HG03196 (cell line): Measurements from ENCODE around the gene EML4.

ENCODE experiments used
- ATAC-seq: cut with Tn5 transposase; IDR thresholded peaks from one replicate; pipeline ENCODE4 v1.9.1; 2021; ENCODE audit not compliant: unreplicated experiment

EML4 gene

DNA sequence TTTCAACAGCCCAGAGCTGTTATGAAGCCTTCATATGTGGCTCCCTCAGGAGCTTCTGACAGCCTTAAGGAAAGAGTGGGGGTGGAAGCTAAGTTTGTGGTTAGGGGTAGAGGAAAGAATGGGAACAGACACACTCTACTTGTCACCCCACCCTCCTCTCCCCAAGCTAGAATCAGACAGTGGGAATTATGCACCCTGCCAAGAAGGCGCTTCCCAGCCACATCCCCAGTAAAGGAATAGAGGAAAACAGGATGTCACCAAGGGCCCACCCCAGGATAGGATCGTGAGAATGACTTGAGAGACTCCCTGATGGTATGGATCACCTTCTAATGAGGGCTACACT, 32.4 kb upstream of the EML4 start:
- ATAC-seq = no peak

DNA sequence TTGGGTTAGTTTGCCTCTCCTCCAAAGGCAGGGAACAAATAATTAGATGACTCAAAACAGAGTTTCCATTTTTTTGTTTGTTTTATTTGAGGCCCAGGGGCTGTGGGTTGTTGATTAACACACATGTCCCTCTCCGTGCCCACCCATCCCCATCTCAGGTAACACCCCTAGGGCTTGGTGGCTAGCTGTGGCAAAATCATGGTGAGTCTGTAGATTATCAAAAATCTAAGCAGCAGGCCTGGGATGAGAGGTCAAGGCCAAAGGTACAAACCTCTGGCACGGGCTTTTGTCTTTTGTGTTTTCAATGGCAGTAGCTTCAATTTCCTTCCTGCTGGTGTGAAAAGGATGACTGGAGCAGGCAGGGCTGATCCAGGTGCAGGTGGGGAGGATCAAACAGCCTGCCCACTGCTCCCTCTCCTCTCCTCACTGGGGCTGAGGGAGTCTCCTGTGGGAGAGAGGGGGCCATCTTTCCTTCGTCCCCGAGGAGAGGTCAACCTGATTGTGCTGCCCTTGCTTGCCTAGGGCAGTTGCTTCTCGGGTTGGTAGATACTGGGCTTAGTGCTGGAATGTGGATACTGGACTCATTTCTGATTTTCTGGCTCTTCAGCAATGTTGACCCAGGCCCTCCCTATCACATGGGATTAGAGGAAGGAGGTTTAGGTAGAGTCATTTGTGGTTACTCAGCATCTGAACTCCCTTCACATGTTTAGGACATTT, 31.9 kb upstream of the EML4 start:
- ATAC-seq = no peak

DNA sequence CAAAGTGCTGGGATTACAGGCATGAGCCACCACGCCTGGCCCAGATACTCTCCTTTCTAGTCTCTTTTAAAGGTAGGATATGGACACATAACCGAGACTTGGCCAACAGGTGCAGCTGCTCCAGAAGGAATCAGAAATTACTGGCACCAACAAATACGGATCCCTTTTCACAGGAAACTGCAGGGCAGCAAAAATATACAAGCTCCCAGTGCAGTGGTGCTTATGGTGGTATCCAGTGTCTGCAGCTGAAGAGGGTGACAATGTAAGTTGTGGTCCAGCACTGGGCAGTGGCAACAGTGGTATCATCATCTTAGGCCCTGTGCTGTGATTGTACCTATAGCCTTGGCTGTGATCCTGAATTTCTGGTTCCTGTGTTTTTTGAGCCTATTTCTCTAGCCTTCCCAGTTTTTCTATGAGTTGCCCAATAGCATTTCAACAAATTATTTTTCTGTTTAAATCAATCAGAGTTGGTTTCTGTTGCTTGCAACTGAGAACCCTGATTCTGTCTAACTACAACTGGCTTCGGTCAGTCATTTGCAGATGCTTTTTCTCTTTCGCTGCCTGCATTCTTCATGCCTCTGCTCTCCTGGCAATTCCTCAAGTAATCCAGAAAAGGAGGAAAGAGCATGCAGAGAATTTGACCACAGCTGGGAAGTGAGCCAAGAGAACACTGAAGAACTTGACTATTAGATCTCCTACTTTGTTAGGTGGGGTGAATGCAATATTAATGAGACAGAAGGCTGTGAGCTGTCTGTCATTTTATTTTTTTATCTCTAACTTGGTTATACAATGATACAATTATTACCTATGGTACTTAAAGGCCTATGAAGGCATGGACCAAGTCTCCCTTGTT, 30.8 kb upstream of the EML4 start:
- no peak for ATAC-seq

DNA sequence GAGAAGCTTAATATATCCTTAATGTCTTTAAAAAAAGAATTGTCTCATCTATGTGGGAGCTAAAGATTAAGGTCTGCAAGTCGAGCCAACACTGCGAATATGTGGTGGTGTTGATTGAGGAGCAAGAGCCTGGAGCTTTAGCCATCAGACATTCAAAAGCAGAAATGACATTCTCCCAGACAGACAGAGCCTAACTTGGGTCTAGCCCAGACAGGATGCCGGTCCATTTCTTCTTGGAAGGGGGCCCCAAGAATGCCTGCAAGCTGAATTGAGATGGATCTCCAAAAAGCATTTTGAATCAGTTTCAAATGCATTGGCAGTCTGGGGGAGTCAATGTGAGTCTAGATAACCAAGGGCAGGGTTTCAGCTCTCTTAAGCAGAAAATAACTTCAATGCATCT, 30.1 kb upstream of the EML4 start:
- ATAC-seq = no peak

DNA sequence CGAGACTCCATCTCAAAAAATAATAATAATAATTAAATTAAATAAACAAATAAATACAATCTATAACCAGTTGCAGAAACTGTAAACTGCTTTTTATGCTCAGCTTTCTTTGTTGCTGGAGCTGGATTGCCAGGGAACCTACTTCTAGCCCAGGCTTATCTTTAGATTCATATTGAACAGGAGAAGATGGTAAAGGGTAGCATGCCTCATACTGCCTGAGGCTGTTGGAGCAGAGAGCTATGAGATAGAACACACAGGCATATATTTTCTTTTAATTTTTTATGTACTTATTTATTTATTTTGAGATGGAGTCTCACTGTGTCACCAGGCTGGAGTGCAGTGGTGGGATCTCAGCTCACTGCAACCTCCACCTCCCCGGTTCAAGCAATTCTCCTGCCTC, 28.7 kb upstream of the EML4 start:
- ATAC-seq = no peak

DNA sequence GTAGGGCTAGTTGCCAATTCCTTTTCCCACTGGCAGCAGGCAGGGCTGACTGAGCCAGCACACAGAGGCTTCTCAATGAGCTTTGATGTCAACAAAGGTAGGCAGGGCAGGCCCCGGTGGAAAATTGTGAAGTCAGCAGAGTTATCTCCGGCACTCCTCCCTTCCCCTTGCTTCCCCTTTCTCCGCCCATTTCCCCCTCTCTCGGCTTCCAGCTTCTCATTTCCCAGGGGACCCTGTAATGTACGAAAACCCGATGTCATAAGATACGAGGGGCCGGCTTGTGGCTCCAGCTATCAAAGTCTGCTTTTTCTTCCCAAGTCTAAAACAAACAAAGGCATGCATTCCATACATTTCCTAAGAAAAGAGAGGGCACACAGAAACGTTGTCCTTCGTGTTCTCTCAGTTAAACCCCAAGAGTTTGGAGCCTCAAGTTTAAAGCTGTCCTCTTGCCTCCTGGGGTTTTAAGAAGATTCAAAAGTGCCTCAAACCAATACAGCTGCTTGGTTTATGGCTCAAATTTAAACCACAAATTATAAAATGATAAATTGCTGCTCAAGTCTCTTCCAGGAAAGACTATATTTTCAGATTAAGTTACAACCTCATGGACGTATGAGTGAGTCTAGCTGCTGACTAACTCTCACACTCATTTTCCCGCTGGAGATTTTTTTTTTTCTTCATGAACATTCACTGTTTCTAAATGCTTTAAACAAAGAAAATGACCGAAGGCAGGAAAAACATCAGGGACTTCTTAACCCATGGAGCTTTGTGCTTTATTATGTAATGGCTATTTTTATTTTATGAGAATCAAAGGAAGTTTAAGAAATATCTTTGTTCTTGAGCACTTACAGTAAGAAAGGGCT, 27.2 kb upstream of the EML4 start:
- ATAC-seq = no peak

DNA sequence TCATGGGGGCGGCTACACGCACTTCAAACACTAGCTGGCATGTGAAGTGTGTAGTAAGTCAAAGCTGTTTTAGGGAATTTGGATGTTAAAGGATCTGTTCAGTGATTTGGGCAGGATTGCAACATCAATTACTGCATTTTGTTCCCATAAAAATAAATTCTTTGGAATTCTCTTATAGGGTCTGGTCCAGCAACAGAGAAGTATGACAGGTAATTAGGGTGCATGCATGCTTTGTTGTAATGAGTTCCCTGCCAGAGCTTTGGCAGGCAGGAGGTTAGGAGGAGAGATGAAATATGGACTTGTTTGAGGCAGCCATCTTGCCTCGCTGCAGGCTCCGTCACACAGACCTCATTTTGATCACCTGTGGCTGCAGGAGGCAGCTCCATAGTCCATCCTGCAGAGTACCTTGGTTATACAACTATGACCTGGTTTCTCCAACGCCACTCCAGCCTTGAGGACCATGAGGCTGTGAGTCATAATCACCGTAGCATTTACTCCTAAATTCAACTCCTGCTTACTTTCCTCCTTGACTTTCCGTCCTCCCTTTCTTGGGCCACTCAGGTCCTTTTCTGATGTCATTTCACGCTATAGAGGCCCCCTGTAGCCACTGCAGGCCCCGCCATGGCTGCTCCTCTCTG, 26.5 kb upstream of the EML4 start:
- ATAC-seq = no peak

DNA sequence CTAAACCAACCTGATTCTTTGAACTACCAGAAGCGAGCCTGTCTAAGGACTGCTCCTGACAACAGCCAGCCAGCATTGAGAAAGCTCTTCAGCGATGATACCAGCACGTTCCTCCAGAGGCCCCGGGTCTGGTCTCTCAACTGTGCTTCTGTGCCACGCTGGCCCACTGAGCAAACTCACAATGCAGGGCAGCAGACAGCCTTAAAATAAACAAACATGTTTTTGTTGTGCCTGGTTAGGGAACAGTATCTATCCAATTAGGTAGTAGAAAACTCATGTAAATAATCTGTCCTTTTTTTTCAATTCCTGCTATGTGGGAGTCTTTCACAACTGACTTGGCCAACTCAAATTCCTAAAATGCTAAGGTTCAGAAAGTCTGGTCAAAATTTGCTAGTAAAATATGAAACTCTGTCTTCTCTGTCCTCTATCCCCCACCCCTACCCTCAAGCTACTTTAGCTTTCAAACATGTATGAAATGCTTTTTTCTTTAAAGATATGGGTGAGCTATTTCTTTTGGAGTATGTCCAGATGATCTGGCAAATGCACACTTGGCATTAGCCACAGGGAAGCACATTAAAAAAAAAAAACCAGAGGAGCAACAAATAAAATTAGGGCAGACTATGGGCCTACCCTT, 21.4 kb upstream of the EML4 start:
- no peak for ATAC-seq

DNA sequence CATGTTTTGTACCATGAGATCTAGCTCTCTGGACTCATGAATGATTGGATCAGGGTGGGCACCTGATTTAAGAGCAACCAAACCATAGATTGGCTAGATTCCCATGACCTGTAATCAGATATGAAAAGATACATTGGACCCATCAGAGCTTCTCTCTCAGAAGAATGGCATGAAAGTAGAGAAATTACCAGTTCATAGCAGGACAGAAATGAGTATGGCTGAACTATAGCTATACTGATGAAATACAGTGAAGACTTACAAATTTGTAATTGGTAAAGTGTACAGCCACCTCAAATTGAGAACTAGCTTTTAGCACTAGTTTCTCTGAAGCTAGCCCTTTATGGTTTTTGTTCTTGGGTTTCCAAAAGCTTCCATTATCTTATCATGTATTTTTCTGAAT, 19.0 kb upstream of the EML4 start:
- no peak for ATAC-seq

DNA sequence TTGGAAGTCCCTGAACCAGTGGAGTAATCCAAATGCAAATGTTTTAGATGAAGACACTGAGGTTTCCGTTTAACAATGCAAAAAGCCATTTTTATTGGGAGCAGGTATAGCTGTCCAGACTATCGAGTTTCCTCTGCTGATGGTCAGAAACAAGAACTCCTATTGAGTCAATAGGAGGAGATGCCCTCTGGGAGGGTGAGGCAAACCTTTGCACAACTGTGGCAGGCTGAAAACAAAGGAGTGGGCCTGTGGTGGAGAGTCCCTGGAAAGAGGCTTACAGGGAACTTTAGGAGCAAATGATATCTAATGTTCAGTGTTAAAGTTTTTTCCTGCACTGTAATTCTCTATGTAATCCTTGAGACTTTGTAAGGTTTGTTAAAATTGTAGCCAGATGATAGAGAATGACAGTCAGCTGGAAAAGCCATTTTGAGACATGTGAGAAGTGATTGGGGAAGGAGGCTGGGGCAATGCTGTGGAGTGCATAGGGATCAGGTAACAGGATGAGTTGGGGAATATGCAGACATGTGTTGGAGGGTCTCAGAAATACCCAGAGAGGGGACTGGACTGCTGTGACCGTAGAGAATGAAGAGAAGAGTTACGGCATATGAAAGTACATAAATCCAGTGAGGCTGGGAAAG, 15.1 kb upstream of the EML4 start:
- no peak for ATAC-seq

DNA sequence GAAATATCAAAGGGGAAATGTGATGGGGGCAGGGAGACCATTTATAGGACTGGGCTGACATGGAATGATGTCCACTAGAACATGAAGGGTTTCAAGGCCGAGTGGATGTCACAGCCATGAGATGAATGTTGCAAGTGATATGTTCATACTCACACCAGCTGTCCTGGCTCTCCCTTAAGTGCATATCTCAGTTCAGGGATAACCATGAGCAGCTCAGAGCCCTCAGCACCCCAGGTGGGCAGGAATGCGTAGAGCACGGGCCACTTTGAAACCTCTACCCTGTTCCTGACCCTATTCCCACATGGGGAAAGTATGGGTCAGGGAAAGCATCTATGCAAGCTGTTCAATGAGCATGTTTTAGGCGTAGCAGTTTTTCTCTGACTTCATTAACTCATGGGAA, 12.4 kb upstream of the EML4 start:
- no peak for ATAC-seq

DNA sequence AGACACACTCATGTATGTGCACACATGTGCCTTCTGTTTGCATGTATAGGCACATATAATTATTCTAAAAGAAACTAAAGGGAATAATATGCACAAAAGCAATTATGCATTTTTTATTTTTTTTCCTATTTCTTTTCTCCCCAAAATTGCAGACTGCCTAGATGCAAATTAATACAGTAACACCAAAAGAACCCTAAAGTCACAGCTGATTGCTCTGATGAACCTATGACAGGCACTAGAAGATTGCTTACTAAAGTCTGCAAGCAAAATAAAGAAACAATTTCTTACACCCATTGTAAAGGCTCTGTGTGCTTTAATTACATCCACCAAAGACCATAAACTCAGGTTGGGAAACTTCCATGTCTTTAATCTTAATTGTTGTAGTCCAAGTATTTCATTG, 7.7 kb upstream of the EML4 start:
- no peak for ATAC-seq

DNA sequence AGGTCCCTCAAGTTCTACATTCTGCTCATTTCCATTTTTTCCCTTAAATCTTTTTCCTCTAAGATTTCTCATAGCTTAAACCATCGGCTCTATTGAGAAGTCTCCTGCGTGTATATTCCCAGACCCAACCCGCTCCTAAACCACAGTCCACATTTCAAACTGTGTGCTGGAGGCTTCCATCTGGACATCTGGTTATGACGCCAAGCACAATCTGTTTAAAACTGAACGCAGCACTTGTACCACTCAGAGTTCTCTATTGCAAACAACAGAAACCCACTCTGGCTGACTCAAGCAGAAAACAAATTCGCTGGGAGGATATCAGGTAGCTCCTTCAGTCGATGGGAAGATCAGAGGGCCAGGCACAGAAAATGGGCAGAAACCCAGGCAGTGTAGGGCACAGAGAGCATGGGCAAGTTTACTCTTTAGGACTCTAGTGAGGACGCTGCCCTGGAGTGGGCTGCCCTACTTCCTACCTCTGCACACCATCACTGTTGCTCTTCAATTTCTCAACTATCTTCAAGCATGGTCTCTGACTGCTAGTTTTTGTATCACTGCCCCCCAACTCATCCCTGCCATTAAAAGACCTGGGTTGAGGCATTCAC, 5.6 kb upstream of the EML4 start:
- ATAC-seq = no peak

DNA sequence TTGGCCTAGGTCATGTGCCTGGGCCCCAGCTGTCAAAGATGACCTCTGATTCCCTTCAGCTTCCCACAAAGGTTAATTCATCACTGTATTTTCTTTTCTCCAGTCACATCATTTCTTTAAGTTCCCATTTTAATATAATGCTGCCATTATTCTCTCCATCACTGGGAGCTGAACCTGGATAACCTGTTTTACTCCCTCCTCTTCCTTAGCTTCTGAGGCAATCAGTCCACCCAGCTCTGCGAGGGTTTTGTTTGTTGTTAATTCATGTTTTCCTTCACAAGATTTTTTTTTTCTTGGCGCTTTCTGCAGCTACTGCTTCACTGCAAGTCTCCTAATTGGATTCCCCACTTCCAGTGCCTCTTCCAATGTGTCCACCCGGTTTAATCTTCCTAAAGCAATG, 5.1 kb upstream of the EML4 start:
- ATAC-seq = no peak

DNA sequence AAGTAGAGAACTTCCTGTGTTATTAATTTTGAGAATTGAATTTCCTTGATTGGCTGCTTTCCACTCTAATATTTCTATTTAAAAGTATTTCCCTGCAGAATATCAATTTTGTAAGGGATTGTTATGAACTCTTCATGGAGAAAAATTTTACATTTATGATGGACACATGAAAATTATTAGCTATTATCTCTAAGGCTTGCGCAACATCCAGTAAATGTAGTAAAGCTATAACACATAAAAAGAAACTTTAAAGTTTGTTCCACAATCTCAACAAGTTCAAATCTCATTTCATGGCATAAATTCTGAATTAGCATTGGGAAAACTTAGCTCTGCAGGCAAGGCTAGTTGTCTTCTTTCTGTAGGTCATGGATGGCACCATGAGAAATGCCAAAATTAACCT, 4.2 kb upstream of the EML4 start:
- ATAC-seq = no peak

DNA sequence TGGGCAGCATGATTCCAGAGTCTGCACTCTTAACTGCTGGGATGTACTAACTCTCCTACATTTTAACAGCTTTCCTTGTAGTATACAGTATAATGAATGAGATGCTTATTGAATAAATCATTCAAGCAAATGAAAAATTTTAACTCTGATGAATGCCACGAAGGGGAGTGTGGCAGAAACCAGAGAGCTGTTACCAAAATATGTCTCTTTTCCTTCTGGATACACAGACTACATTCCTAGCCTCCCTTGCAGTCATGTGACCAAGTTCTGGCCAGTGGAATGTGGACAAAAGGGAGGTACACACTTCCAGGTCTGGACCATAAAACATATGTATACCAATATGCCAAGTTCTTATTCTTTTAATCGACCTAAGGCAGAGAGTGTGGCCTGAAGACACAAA, 1.7 kb upstream of the EML4 start:
- ATAC-seq = no peak

DNA sequence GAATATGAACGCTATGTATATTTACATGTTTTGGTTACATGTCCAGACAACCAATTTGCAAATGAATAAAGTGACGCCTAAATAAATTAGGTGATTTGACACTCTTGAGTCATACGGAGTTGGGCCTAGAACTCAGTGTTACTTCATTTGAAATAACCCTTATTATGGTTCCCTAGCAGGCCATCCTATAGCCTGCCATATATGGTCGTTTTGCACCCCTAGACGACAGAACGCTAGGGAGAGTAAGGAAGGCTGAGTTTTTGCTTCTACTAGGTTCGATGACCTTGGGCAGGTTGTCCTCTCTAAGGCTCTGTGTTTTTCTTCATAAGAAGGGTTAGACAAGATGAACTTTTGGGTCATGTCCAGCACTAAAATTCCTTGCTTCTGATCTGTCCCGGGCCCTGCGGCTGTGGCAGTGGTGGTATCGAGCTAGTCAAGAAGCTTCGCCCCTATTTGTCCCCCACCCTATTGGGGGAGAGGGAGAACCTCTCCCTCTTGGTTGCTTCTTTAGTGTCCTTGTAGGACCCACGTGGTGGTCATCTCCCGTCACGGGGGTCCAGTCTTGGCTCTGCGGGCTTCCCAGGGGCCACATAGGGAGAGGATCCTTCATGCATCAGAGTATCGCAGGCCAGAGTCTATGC, 574 bp upstream of the EML4 start:
- peak; percentile 2 for ATAC-seq

DNA sequence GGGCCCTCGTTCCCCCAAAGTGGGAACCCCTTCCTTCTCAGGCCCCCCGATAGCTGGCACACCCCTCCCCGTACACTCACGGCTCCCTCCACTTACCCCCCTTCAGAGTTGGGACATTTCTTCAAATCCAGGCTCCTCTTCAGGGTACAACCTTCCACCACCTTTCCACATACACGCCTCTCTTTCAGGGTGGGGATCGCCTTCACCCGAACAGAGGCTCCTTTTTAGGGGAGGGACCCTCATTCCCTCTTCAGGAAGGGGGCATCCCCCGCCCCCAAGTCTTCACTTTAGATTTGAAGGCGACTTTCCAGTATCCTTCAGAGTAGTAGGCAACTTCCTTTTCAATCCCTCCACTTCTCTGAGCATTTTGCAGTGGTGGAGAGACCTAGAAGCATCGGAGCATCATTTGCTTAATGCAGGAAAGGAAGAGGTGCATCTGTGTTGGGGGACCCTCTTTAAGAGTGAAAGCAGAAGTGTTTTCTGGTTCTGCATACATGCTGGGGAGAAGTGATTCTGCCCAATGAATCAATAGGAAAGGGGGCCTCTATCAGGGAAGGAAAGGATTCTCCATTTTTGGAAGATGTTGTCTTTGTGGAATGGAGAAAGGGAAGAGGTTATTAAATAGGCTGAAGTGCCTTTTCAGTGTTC, 845 bp downstream of the EML4 start:
- peak; percentile 27 for ATAC-seq
